ENCODE measurements around the gene KCNV2.

DNA sequence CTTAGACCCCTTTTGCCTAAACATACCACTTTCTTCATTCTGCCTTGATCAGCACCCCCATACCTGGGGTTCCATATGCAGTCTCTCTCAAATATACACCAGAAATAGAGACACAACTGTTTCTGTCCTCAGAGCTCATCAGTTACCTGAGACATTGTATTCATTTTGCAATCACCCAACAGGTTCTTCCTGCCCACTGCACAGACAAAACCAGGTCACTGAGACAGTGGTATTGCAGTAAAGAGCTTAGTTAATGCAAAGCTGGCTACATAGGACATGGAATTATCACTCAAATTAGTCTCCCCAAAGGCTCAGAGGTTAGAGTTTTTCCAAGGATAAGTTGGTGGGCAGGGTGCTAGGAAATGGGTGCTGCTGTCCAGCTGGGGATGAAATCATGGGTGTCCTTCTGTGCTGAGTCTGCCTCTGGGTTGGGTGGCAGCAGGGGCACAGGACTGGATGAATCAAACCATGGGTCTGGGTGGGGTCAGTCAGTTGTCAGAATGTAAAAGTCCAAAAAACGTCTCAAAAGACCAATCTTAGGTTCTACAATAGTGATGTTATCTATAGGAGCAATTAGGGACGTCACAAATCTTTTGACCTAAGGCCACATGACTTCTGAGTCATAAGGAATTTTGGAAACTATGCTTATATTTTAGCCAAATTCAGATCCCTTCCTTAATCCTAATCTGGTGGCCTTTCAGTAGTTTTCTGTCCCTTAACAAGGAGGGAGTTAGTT is 41.0 kb downstream of the KCNV2 start:
- TF ChIP-seq CTCF (IDR thresholded peaks at IDR 0.05; ENCODE audit: low read depth, low read length, missing input control) (no peak), ATF3 (IDR thresholded peaks at IDR 0.05) (no peak), SP1 (IDR thresholded peaks at IDR 0.05) (no peak), YY1 (IDR thresholded peaks at IDR 0.05) (no peak)
- TF ChIP-seq, protein P1, sequence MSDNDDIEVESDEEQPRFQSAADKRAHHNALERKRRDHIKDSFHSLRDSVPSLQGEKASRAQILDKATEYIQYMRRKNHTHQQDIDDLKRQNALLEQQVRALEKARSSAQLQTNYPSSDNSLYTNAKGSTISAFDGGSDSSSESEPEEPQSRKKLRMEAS (IDR thresholded peaks at IDR 0.05): no peak

Data from liver (tissue), 3 donors.